Ishikawa (cell line): ENCODE measurements around the gene TRMT61A.
A peak's percentile ranks its signal among the peaks of the same experiment; 100 is the strongest.

Source experiments
- CEBPB ChIP-seq: IDR thresholded peaks from 2 replicates; pipeline ENCODE4 v1.6.1; 2012
- CREB1 ChIP-seq: IDR thresholded peaks from 2 replicates; pipeline ENCODE4 v1.6.1; 2012; ENCODE audit warnings: low read depth
- EGR1 ChIP-seq: IDR thresholded peaks from 2 replicates; pipeline ENCODE4 v1.6.1; 2012
- EP300 ChIP-seq: IDR thresholded peaks from 2 replicates; pipeline ENCODE4 v1.6.1; 2012; ENCODE audit warnings: borderline replicate concordance
- FOXM1 ChIP-seq: IDR thresholded peaks from 2 replicates; pipeline ENCODE4 v1.6.1; 2012; ENCODE audit warnings: low read depth, borderline replicate concordance
- MAX ChIP-seq: IDR thresholded peaks from 2 replicates; pipeline ENCODE4 v1.6.1; 2012
- NFIC ChIP-seq: IDR thresholded peaks from 2 replicates; pipeline ENCODE4 v1.6.1; 2012
- RAD21 ChIP-seq: IDR thresholded peaks from 2 replicates; pipeline ENCODE4 v1.6.1; 2012; ENCODE audit warnings: low read depth
- REST ChIP-seq: IDR thresholded peaks from 2 replicates; pipeline ENCODE4 v1.6.1; 2012; ENCODE audit warnings: low read depth, mild to moderate bottlenecking
- TAF1 ChIP-seq: IDR thresholded peaks from 2 replicates; pipeline ENCODE4 v1.6.1; 2012; ENCODE audit warnings: low read depth, mild to moderate bottlenecking
- TCF12 ChIP-seq: IDR thresholded peaks from 2 replicates; pipeline ENCODE4 v1.6.1; 2012; ENCODE audit warnings: low read depth
- TEAD4 ChIP-seq: IDR thresholded peaks from 2 replicates; pipeline ENCODE4 v1.6.1; 2012
- USF1 ChIP-seq: IDR thresholded peaks from 2 replicates; pipeline ENCODE4 v1.6.1; 2012
- YY1 ChIP-seq: IDR thresholded peaks from 2 replicates; pipeline ENCODE4 v1.6.1; 2012; ENCODE audit warnings: low read depth
- ZBTB7A ChIP-seq: IDR thresholded peaks from 2 replicates; pipeline ENCODE4 v1.6.1; 2012; ENCODE audit warnings: low read depth

TRMT61A gene

GRCh38 chr14:103543721-103544387 is 14.9 kb downstream of the TRMT61A start:
- TF ChIP-seq EP300: no peak
- peak; percentile 30; the same call in 1 of the 2 replicates for TF ChIP-seq USF1
- peak; percentile 55 for TF ChIP-seq MAX
- no peak for TF ChIP-seq TCF12

GRCh38 chr14:103544388-103545218 is 15.6 kb downstream of the TRMT61A start:
- TF ChIP-seq EP300: no peak
- no peak for TF ChIP-seq RAD21
- TF ChIP-seq TAF1: no peak
- no peak for TF ChIP-seq TEAD4
- TF ChIP-seq YY1: no peak
- TF ChIP-seq TCF12: no peak
- no peak for TF ChIP-seq ZBTB7A
- no peak for TF ChIP-seq MAX
- TF ChIP-seq EGR1: no peak
- no peak for TF ChIP-seq USF1
- TF ChIP-seq NFIC: no peak

GRCh38 chr14:103545219-103545914 is 16.4 kb downstream of the TRMT61A start:
- TF ChIP-seq RAD21 (no peak), CEBPB (no peak), ZBTB7A (no peak), EP300 (no peak), REST (no peak), TEAD4 (no peak), FOXM1 (no peak), CREB1 (no peak)

- TF ChIP-seq TCF12 (no peak), NFIC (no peak), MAX (no peak), EGR1 (peak; percentile 66), CEBPB (no peak), USF1 (no peak)
These were observed 17.1 kb downstream of the TRMT61A start for GRCh38 chr14:103545915-103546651.

- TF ChIP-seq EGR1 (no peak), MAX (no peak), YY1 (0 out of 2 replicates have a peak, but pooled peaks have one; percentile 13), CEBPB (no peak), RAD21 (peak; percentile 97), CREB1 (no peak), USF1 (0 out of 2 replicates have a peak, but pooled peaks have one; percentile 3)
These were observed 17.9 kb downstream of the TRMT61A start for GRCh38 chr14:103546652-103547454.
